ENCODE data around the gene ZNF536.

The ZNF536 gene

GRCh38 chr19:30590596-30591229 lies 218.5 kb downstream of the ZNF536 start:
- no peaks in the 10 kb centered on the region for H3K27me3 ChIP-seq (ENCODE audit: low read depth, low read length)
- H3K36me3 ChIP-seq (replicated peaks; ENCODE audit: low read depth, low read length), result no peaks in the 10 kb centered on the region
- no peak overlapping the region for H3K4me3 ChIP-seq (ENCODE audit: low read length)
- no peaks in the 10 kb centered on the region for H3K9me3 ChIP-seq (ENCODE audit: insufficient read depth, low read length)
- TF ChIP-seq CTCF (IDR thresholded peaks at IDR 0.05; ENCODE audit: low read depth, low read length), result no peak
- TF ChIP-seq EZH2phosphoT487 (IDR thresholded peaks at IDR 0.05; ENCODE audit: low read depth), result no peak
- H3K79me2 ChIP-seq (ENCODE audit: low read length), result no peaks in the 10 kb centered on the region
- no peak overlapping the region for H3K9ac ChIP-seq (ENCODE audit: low read length)
- H3K4me2 ChIP-seq (ENCODE audit: low read length), result no peak overlapping the region
- no peak overlapping the region for H2AFZ ChIP-seq (ENCODE audit: low read depth, low read length)
- H4K20me1 ChIP-seq (ENCODE audit: insufficient read depth, low read length), result no peaks in the 10 kb centered on the region
- no peak overlapping the region for H3K27ac ChIP-seq (ENCODE audit: low read length)
- H3K4me1 ChIP-seq (ENCODE audit: low read length), result no peaks in the 10 kb centered on the region

- H3K36me3 ChIP-seq (replicated peaks; ENCODE audit: low read depth, low read length), result no peaks in the 10 kb centered on the region
- H3K79me2 ChIP-seq (ENCODE audit: low read length), result no peaks in the 10 kb centered on the region
- H3K4me1 ChIP-seq (ENCODE audit: low read length), result no peaks in the 10 kb centered on the region
- no peak overlapping the region for H3K9ac ChIP-seq (ENCODE audit: low read length)
- H4K20me1 ChIP-seq (ENCODE audit: insufficient read depth, low read length), result no peaks in the 10 kb centered on the region
- no peak overlapping the region for H3K4me2 ChIP-seq (ENCODE audit: low read length)
- no peaks in the 10 kb centered on the region for H3K9me3 ChIP-seq (ENCODE audit: insufficient read depth, low read length)
- no peaks in the 10 kb centered on the region for H3K27me3 ChIP-seq (ENCODE audit: low read depth, low read length)
- no peak overlapping the region for H2AFZ ChIP-seq (ENCODE audit: low read depth, low read length)
- H3K27ac ChIP-seq (ENCODE audit: low read length), result no peak overlapping the region
- no peak overlapping the region for H3K4me3 ChIP-seq (ENCODE audit: low read length)
- TF ChIP-seq CTCF (IDR thresholded peaks at IDR 0.05; ENCODE audit: low read depth, low read length) (no peak), EZH2phosphoT487 (IDR thresholded peaks at IDR 0.05; ENCODE audit: low read depth) (no peak)
Observed at GRCh38 chr19:30593356-30593755, 221.2 kb downstream of the ZNF536 start.

- Histone ChIP-seq H3K79me2 (ENCODE audit: low read length) (no peaks in the 10 kb centered on the region), H3K4me3 (ENCODE audit: low read length) (no peak overlapping the region), H2AFZ (ENCODE audit: low read depth, low read length) (no peak overlapping the region), H4K20me1 (ENCODE audit: insufficient read depth, low read length) (no peaks in the 10 kb centered on the region), H3K4me1 (ENCODE audit: low read length) (no peaks in the 10 kb centered on the region), H3K27ac (ENCODE audit: low read length) (no peak overlapping the region), H3K4me2 (ENCODE audit: low read length) (no peak overlapping the region), H3K9ac (ENCODE audit: low read length) (no peak overlapping the region), H3K36me3 (replicated peaks; ENCODE audit: low read depth, low read length) (no peaks in the 10 kb centered on the region), H3K9me3 (ENCODE audit: insufficient read depth, low read length) (no peaks in the 10 kb centered on the region), H3K27me3 (ENCODE audit: low read depth, low read length) (no peaks in the 10 kb centered on the region)
- TF ChIP-seq EZH2phosphoT487 (IDR thresholded peaks at IDR 0.05; ENCODE audit: low read depth), result no peak
- TF ChIP-seq CTCF (IDR thresholded peaks at IDR 0.05; ENCODE audit: low read depth, low read length), result no peak
Observed at GRCh38 chr19:30593975-30594745, 222.0 kb downstream of the ZNF536 start.

- Histone ChIP-seq H3K27ac (ENCODE audit: low read length) (no peak overlapping the region), H3K36me3 (replicated peaks; ENCODE audit: low read depth, low read length) (no peaks in the 10 kb centered on the region), H3K4me1 (ENCODE audit: low read length) (no peaks in the 10 kb centered on the region), H4K20me1 (ENCODE audit: insufficient read depth, low read length) (no peaks in the 10 kb centered on the region), H3K9me3 (ENCODE audit: insufficient read depth, low read length) (no peaks in the 10 kb centered on the region), H3K27me3 (ENCODE audit: low read depth, low read length) (no peaks in the 10 kb centered on the region), H2AFZ (ENCODE audit: low read depth, low read length) (no peak overlapping the region), H3K9ac (ENCODE audit: low read length) (no peak overlapping the region), H3K4me2 (ENCODE audit: low read length) (no peak overlapping the region), H3K79me2 (ENCODE audit: low read length) (no peaks in the 10 kb centered on the region), H3K4me3 (ENCODE audit: low read length) (no peak overlapping the region)
- TF ChIP-seq CTCF (IDR thresholded peaks at IDR 0.05; ENCODE audit: low read depth, low read length) (no peak), EZH2phosphoT487 (IDR thresholded peaks at IDR 0.05; ENCODE audit: low read depth) (no peak)
Observed at GRCh38 chr19:30596268-30596667, 224.1 kb downstream of the ZNF536 start.

All from OCI-LY3 (cell line).